GOT3 (cell line): ENCODE data around the gene COQ7.

ENCODE experiments used
- DNase-seq: peaks from one replicate; lab custom pipeline; 2025; ENCODE audit warnings: mixed read lengths; lab: John Stamatoyannopoulos, UW

Gene COQ7

DNA sequence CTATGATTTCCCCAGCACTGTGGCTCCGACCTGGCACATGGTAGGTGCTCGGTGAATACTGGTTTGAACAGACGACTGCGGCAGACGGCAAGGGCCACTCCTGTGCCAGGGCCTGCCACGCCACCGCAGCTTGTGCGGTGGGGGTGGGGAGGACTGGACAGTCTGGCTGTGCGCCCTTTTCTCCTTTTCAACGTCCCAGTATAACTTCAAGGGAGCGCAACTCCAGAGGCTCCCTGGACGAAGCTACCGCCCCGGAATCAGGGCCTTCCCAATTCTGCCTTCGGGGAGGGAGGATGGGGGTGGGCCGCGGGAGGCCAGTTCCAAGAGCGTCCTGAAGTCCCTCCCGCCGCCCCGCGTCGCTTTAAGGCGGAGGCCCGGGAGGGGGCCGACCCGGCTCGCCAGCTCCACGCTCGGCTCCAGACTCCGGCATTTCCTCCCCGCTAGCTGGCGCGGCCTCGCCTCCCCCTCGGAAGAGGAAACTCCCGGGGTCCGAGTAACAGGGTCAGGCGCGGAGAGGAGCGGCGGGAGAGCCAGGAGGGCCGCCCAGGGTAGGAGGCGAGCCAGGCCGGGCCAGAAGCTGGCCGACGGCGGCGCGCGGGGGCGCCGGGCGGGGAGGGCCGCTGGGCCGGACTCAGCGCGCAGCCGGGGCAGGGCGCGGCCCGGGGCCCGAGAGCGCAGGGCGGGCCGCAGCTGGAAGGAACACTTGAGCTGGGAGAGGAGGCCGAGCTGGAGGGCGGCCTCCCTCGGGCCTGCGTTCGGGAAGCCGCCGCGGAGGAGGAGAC lies 46.4 kb downstream of the COQ7 start, which contains the start of gene ITPRIPL2:
Gene ITPRIPL2 (plus strand): TSS at position 388 of the 782 bp plus-strand sequence. CDS start 498 bp downstream, outside the sequence.
- DNase-seq: peak; percentile 58

DNA sequence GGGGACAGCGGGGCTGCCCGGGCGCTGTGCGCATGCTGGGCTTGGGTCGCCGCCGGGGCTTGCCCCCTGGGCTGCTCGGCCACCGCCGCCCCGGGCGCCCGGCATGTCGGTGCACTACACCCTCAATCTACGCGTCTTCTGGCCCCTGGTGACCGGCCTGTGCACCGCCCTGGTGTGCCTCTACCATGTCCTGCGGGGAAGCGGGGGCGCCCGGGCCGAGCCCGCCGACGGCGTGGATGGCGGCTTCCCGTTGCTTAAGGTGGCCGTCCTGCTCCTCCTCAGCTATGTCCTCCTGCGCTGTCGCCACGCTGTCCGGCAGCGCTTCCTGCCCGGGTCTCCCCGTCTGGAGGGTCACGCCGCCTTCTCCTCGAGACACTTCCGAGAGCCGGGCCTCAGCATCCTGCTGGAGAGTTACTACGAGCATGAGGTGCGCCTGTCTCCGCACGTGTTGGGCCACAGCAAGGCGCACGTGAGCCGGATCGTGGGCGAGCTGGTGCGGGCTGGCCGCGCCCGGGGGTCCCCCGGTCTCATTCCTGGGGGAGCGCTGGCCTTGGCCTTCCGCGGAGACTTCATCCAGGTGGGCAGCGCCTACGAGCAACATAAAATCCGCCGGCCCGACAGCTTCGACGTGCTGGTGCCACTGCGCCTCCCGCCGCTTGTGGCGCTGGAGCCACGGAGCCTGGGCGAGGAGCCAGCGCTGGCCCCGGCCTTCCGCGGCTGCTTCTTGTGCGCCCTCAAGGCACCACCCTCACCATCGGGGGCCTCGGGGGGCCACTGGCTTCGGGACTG lies 47.1 kb downstream of the COQ7 start:
- DNase-seq: no peak

DNA sequence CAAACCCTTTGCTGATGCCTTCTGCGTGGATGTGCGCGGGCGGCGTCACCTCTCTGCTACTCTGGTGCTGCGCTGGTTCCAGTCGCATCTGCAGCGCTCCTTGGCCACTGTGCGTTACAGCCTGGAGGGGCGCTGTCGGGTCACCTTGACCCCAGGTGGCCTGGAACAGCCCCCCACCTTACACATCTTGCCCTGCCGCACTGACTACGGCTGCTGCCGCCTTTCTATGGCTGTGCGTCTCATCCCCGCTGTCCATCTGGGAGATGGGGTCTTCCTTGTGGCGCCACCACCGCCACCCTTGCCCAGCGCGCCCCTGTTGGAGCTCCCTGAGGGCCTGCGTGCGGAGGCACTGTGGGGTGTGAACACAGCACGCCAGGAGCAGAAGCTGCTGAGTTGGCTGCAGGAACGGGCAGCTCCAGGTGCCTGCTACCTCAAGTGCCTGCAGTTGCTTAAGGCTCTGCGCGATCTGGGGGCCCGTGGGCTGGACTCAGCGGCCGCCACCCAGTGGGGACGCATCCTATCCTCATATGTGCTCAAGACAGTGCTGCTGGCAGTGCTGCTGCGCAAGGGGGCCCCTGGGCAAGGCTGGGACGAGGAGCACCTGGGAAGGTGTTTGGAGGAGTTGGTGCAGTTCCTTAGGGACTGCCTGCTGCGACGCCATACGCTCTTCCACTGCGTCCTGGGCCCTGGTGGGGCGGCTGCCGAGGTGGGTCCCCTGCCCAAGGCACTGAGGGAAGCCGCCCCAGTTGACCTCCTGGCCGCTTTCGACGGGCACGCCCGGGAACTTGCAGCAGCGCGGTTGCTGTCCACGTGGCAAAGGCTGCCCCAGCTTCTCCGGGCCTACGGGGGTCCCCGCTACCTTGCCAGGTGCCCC lies 48.0 kb downstream of the COQ7 start:
- DNase-seq: no peak

DNA sequence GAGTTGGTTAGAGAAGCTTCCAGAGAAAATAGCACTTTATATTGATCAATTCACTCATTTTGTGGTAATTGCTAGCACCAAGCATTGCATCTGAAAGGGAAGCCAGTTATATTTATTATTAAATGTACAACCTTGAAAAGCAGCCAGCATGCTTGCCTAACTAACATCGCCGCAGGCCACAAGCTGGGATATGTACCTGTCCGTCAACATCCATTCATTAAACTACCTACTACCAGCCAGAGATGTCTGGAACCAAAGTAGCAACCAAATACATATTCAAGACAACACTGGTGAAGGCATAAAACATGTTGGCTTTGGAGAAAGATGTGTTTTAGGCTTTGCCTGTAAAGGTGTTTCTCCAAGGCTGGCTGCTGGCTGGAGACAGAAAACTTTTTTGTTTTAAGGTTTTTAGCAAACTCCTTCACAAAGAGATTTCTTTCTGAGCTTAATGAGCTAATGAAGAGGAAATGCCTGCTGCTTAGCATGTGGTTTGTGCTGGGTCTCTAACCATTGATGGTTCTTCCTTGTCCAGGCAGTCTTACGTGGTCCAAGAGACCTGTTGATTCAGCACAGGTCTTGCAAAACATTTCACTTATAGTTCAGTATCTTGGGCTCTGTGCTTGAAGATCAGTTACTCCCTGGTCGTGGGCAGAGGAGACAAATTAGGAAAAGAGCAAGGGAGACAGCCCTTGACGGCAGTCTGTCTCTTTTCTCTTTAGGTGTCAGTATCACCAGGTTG lies 49.5 kb downstream of the COQ7 start:
- no peak for DNase-seq

DNA sequence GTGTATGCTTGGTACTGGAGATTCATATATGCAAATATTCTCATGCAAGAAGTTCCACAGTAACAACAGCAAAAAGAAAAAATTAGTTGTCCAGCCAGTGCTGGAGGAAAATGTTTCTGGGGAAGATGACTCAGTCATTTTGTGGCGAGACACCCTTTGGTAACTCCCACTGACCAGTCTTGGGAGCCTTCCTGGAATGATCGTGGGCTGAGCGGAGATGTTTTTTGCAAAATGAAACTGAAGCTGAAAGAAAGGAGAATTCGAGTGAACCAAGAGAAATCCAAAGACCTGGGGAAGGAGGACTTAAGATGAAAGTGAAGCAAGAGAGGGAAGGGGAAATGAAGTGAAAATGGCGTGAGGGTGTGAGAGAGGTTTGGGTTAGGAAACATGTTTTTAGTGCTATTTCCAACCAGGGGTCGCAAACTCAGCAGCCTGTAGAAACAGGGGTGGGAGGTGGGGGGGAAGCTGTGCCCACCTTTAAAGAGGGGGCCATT lies 51.6 kb downstream of the COQ7 start:
- no peak for DNase-seq

DNA sequence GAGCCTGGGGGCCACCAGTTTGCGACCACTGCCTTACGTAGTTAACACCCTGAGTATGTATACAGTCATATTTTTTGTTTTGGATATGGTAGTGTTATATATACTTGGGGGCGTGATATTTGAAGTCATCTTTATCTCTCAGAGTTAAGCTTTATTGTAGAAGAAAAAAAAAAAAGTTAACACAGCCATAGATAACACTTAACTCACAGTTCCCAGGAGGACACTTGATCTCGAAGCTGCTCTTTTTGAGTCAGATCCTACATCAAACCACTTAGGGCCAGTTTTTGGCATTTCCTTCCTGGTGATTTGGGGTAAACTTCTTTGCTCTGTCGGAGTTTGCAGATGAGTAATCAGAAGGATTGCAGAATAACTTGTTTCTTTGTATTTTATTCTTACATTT lies 52.1 kb downstream of the COQ7 start:
- no peak for DNase-seq

DNA sequence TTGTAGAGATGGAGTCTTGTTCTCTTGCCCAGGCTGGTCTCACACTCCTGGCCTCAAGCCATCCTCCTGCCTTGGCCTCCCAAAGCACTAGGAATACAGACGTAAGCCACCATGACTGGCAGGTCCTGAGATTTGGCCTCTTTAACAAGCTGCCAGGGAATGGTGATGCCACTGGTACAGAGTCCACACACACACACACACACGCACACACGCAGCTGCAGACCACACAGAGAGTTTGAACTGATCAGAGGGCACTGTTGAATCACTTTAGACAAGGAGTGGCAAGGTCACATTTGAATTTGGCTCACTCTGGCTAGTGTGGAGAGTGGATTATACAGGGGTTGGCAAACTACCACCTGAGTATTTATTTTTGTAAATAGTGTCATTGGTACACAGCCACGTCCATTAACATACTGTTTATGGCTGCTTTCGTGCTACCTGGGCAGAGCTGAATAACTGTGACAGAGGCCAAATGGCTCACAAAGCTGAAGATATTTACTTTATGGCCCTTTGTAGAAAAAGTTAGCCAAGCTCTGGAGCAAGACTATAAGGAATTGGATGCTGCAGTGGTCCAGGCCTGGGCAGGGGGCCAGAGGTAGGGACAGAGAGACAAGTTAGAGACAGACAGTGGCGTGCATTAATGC lies 56.2 kb downstream of the COQ7 start:
- DNase-seq: no peak

DNA sequence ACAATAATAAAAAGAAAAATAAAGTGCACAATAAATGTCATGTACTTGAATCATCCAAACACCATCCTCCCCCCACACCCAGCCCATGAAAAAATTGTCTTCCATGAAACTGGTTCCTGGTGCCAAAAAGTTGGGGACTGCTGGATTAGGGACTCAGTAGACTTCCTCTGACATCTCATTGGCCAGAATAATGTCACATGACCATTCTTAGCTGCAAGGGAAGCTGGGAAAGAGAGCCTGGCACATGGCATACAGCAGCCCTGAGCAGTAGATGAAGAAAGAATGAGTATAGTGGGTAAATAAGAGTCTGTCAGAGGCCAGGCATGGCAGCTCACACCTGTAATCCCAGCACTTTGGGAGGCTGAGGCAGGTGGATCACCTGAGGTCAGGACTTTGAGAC lies 58.9 kb downstream of the COQ7 start:
- DNase-seq: no peak

DNA sequence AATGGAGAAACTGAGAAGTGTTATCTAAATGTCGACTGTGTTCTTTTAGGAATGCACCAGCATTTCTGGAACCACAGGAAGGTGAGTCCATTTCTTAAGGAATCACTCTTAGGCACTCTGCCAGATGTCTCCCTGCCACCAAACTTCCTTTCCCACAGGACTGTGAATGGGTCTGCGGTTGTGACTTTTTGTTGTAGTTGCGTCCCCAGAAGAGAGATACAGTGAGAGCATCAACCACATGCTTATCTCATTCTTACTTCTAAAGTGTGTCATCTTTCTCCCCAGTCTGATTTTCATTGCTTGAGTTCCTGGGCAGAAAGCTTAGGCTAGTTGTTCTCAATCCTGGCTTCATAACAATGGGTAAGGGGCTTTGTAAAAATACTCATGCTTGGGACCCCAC lies 59.8 kb downstream of the COQ7 start:
- DNase-seq: no peak

DNA sequence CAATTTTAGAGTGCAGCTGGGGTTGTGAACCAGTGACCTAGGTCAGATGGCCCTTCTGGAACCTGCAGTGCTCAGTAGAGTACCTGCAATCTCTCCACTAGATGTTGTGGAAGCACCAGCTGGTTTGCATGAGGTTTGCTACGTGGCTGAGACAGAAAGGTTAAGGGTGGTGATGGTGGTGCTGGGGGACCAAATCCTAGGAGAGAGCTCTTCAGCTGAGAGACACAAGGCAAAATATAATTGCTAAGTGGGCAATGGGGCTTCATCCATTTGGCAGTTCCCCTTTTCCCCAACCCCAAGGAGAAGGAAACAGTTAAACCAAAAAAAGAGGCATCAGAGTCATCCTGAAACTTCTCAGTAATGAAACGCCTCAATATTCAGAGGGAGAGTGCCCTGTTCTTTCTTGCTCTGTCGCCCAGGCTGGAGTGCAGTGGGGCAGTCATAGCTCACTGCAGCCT lies 60.3 kb downstream of the COQ7 start:
- no peak for DNase-seq

DNA sequence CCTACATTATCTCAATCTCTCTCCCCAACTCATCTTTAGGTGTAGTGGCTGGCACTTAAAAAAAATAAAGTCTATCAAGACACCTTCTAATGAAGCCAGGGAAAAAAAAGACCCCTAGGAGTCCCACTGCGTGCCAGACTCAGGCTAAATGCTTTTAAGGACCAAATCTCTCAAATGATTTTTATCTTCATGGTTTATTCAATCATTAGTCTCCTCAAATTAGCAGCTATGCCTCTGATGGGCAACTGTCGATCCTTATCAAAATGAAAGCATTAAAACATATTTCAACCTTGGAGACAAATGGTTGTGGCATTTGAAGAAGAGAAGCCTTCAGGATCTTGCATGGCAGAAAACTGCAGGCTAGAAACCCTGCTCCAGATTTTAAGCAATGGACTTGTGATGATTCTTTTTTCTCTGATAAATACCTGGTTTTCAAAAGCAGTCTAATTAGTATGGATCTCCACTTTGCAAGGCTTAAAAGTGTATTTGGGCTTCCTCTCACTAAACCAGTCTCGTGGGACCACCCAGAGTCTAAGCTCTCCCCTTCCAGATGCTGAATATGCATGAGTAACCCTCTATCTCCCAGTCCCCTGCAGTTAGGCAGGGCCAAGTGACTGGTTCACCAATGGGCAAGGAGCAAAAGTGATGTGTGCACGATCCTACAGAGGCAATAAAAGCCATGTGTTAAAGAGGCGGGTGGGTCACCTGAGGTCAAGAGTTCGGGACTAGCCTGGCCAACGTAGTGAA lies 61.2 kb downstream of the COQ7 start:
- DNase-seq: no peak
